LoVo (cell line): ENCODE data around the gene LOXL3.
"Not testable (repeated sequence)": the region's sequence is repeated elsewhere in the genome, so short reads cannot be mapped to it uniquely, and the experiment has no call there.

Source experiments
- DNase-seq: peaks from one replicate; pipeline ENCODE4 v3.0.0-alpha.2; 2016; ENCODE audit warnings: low spot score

Gene LOXL3

DNA sequence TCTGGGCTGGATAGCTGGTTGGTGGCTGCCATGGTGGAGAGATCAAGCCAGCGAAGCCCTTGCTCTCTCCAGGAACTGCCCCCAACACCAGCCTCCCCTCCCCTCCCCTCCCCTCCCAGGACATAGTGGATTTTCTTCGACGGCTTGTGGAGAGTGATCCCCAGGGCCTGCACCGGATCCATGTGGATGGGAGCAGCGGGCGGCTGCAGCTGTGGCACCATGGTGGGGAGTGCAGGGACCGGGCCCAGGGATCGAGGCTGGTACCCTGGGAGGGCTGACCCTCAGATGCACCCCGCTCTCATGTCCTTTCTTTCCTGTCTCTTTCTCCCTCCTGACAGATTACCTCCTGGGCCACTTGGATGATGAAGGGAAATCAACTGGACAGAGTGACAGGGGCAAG lies 63.8 kb downstream of the LOXL3 start:
- no peak for DNase-seq

DNA sequence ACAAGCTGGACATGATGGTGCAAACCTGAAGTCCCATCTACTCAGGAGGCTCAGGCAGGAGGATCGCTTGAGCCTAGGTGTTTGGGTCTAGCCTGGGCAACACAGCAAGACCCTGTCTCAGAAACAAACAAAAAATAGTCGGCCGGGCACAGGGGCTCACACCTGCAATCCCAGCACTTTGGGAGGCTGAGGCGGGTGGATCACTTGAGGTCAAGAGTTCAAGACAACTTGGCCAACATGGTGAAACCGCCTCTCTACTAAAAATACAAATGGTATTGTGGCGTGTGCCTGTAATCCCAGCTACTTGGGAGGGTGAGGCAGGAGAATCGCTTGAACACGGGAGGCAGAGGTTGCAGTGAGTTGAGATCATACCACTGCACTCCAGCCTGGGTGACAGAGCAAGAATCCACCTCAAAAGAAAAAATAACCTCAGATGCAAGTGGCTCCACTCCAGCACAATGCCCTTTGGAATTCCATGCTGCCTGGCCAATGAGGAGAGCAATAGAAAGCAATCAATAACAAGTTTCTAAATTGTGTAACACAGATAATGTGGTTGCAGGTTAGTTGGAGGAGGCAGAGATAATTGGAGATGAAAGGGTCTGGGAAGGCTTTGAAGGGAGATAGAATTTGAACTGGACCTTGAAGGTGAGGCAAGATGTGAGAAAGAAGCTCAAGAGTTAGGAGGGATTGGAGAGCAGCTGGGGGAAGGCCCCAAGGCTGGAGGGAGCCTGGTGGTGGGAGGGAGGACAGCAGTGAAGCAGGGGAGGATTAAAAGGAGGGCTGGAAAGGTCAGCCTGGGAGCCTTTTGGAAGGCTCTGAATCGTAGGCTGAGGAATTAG lies 64.9 kb downstream of the LOXL3 start:
- DNase-seq, result no peak

DNA sequence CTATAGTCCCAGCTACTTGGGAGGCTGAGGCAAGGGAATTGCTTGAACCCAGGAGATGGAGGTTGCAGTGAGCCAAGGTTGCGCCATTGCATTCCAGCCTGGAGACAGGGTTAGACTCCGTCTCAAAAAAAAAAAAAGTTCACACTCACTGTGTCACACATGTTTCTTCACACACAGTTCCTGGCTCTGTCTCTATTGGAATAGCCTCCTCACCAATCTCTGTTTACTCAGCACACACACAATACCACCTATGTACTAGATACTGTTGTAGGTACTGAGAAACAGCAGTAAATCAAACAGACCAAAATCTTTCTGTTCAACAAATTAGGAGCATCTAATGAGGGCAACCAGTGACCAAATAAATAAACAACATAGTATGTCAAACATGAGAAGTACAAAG lies 67.6 kb downstream of the LOXL3 start:
- DNase-seq, result no peak

DNA sequence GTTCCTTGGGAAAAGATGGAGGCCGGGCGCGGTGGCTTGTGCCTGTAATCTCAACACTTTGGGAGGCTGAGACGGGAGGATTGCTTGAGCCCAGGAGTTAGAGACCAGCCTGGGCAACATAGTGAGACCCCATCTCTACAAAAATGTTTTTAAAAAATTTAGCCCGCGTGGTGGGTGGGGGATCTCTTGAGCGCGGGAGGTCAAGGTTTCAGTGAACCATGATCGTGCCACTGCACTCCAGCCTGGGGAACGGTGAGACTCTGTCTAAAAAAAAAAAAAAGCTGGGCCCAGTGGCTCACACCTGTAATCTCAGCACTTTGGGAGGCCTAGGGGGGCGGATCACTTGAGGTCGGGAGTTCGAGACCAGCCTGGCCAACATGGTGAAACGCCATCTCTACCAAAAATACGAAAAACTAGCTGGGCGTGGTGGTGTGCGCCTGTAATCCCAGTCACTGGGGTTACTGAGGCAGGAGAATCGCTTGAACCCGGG lies 70.0 kb downstream of the LOXL3 start:
- DNase-seq, result not testable (repeated sequence)

DNA sequence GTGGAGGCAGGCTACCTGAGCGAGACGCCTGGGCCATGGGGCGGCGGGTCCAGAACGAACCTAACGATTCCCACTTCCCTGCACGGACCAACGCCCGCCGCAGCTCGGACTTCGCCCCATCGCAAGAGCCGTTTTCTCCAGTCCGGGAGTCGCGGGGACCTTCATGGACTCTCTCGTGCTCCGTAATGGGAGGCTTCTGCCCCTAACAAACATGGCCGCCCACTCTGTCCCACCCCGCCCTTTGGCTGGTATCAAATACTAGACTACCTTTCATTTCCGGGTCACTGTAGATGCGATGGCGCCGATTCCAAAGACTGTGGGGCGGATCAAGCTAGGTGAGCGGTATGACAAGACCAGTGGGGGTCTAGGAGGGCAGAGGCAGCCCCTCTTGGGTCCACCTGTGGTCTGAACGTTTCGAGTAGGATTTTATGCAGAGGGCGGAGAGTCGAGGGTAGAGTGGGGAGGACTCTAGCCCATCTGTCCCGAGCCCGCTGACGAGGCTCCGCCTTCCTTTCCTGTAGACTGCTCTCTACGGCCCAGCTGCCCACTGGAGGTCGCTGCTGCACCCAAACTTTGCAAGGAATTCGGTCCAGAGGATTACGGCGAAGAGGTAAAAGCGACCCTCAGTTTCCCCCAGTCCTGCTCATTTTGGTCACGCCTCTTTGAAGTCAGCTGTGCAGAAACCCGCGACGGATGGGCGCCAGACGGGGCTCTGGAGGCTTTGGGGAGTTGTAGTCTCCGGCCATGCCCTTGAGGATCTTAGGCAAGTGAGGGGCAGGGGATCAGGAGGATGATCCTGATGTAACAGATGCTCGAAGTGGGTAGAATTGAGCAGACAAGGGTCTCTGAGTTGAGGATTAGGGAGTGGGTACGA lies 70.7 kb downstream of the LOXL3 start, which contains the start of the genes CCDC142 and TTC31:
Gene CCDC142, minus strand, starts transcription at position 198 of the 874 bp plus-strand sequence. Its CDS starts 161 bp downstream, at position 37.
Gene TTC31, plus strand, starts transcription at position 281 of the 874 bp plus-strand sequence. Its CDS starts 15 bp downstream, at position 296.
- peak; percentile 93 for DNase-seq
